ENCODE data around the gene CASP8. TPM values are rescaled to one million over a fixed set of nuclear protein-coding genes. Genes with fewer than 3 reads are reported as not detected.
A peak's percentile ranks its signal among the peaks of the same experiment; 100 is the strongest.

CASP8 gene
- total and polyA plus RNA-seq, 2 experiments from 2014 or later = 11.7 to 20.8 TPM

GRCh38 chr2:201254081-201254730 is 6.1 kb upstream of the CASP8 start:
- no peaks in the 10 kb centered on the region for H3K27me3 ChIP-seq (replicated peaks; ENCODE audit: insufficient read depth)
- peaks cover 2% of the 10 kb centered on the region; the same call in 1 of the 2 replicates for H3K4me1 ChIP-seq (ENCODE audit: insufficient read depth)
- TF ChIP-seq EZH2phosphoT487 (IDR thresholded peaks at IDR 0.05; ENCODE audit: insufficient read depth, low read depth) (no peak), EZH2 (IDR thresholded peaks at IDR 0.05; ENCODE audit: insufficient read depth, poor library complexity, severe bottlenecking) (no peak)
- peak; percentile 57 for DNase-seq
- no peak overlapping the region for H3K4me2 ChIP-seq (ENCODE audit: unreplicated experiment)
- H3K36me3 ChIP-seq (ENCODE audit: low read depth) = no peaks in the 10 kb centered on the region
- H3K79me2 ChIP-seq (ENCODE audit: insufficient read depth) = peaks cover 6% of the 10 kb centered on the region
- no peak overlapping the region for H3K9ac ChIP-seq
- no peak overlapping the region for H3K27ac ChIP-seq
- no peaks in the 10 kb centered on the region for H3K9me3 ChIP-seq (ENCODE audit: low read depth)
- no peaks in the 10 kb centered on the region for H3K9me2 ChIP-seq (ENCODE audit: insufficient read depth)
- in situ Hi-C loops (cut with MboI) = no loop called here
- H4K20me1 ChIP-seq (ENCODE audit: insufficient read depth) = no peaks in the 10 kb centered on the region
- WGBS, 2 experiments (ENCODE audit: low coverage in 1 of 2, low lambda C conversion rate in 2 of 2, missing lambda C conversion rate in 2 of 2) = 20 to 28% methylated on average over 5 of the region's 5 CpGs
- H3K4me3 ChIP-seq = no peak overlapping the region
- peaks cover 18% of the 10 kb centered on the region for H3F3A ChIP-seq (ENCODE audit: insufficient read depth)
- H2AFZ ChIP-seq = peak overlapping the region; percentile 62

- in situ Hi-C loops (cut with MboI) = no loop called here
- no peaks in the 10 kb centered on the region for H3K36me3 ChIP-seq (ENCODE audit: low read depth)
- H3K9me3 ChIP-seq (ENCODE audit: low read depth) = no peaks in the 10 kb centered on the region
- 97 to 100% methylated on average over 3 of the region's 3 CpGs for WGBS, 2 experiments (ENCODE audit: low coverage in 1 of 2, low lambda C conversion rate in 2 of 2, missing lambda C conversion rate in 2 of 2)
- TF ChIP-seq EZH2phosphoT487 (IDR thresholded peaks at IDR 0.05; ENCODE audit: insufficient read depth, low read depth) (no peak), EZH2 (IDR thresholded peaks at IDR 0.05; ENCODE audit: insufficient read depth, poor library complexity, severe bottlenecking) (no peak)
- H3K79me2 ChIP-seq (ENCODE audit: insufficient read depth) = peaks cover 19% of the 10 kb centered on the region
- H3K27me3 ChIP-seq (replicated peaks; ENCODE audit: insufficient read depth) = no peaks in the 10 kb centered on the region
- no peak for DNase-seq
- H4K20me1 ChIP-seq (ENCODE audit: insufficient read depth) = no peaks in the 10 kb centered on the region
- no peak overlapping the region for H3K4me3 ChIP-seq
- H3K4me1 ChIP-seq (ENCODE audit: insufficient read depth) = peaks cover 15% of the 10 kb centered on the region
- no peak overlapping the region for H3K9ac ChIP-seq
- H3K4me2 ChIP-seq (ENCODE audit: unreplicated experiment) = no peak overlapping the region
- H3K27ac ChIP-seq = no peak overlapping the region
- H3K9me2 ChIP-seq (ENCODE audit: insufficient read depth) = no peaks in the 10 kb centered on the region
- H3F3A ChIP-seq (ENCODE audit: insufficient read depth) = peaks cover 18% of the 10 kb centered on the region
- no peak overlapping the region for H2AFZ ChIP-seq
These were observed 4.8 kb upstream of the CASP8 start for GRCh38 chr2:201255408-201256033.

- no peak overlapping the region for H3K9ac ChIP-seq
- TF ChIP-seq EZH2phosphoT487 (IDR thresholded peaks at IDR 0.05; ENCODE audit: insufficient read depth, low read depth) (no peak), EZH2 (IDR thresholded peaks at IDR 0.05; ENCODE audit: insufficient read depth, poor library complexity, severe bottlenecking) (no peak)
- no peak overlapping the region for H3K4me3 ChIP-seq
- H3K9me2 ChIP-seq (ENCODE audit: insufficient read depth) = no peaks in the 10 kb centered on the region
- H3K4me1 ChIP-seq (ENCODE audit: insufficient read depth) = peaks cover 18% of the 10 kb centered on the region
- H3K27me3 ChIP-seq (replicated peaks; ENCODE audit: insufficient read depth) = no peaks in the 10 kb centered on the region
- H2AFZ ChIP-seq = no peak overlapping the region
- H3F3A ChIP-seq (ENCODE audit: insufficient read depth) = peaks cover 18% of the 10 kb centered on the region
- no peak overlapping the region for H3K27ac ChIP-seq
- peaks cover 25% of the 10 kb centered on the region for H3K79me2 ChIP-seq (ENCODE audit: insufficient read depth)
- H3K9me3 ChIP-seq (ENCODE audit: low read depth) = no peaks in the 10 kb centered on the region
- no peaks in the 10 kb centered on the region for H4K20me1 ChIP-seq (ENCODE audit: insufficient read depth)
- no peaks in the 10 kb centered on the region for H3K36me3 ChIP-seq (ENCODE audit: low read depth)
- in situ Hi-C loops (cut with MboI) = no loop called here
- DNase-seq = no peak
- H3K4me2 ChIP-seq (ENCODE audit: unreplicated experiment) = no peak overlapping the region
- WGBS, 2 experiments (ENCODE audit: low coverage in 1 of 2, low lambda C conversion rate in 2 of 2, missing lambda C conversion rate in 2 of 2) = 71 to 85% methylated on average over 3 of the region's 3 CpGs
These were observed 4.3 kb upstream of the CASP8 start for GRCh38 chr2:201256082-201256481.

GRCh38 chr2:201257381-201257955 is 2.9 kb upstream of the CASP8 start:
- Histone ChIP-seq H3K9me2 (ENCODE audit: insufficient read depth) (no peaks in the 10 kb centered on the region), H3K9ac (peak overlapping the region; percentile 94), H4K20me1 (ENCODE audit: insufficient read depth) (no peaks in the 10 kb centered on the region), H3K4me1 (ENCODE audit: insufficient read depth) (peaks cover 18% of the 10 kb centered on the region), H3K27ac (peak overlapping the region; percentile 97), H3F3A (ENCODE audit: insufficient read depth) (peaks cover 18% of the 10 kb centered on the region), H3K9me3 (ENCODE audit: low read depth) (no peaks in the 10 kb centered on the region), H3K36me3 (ENCODE audit: low read depth) (no peaks in the 10 kb centered on the region), H3K4me2 (ENCODE audit: unreplicated experiment) (peak overlapping the region; percentile 95), H3K79me2 (ENCODE audit: insufficient read depth) (peaks cover 39% of the 10 kb centered on the region), H2AFZ (peak overlapping the region; percentile 93), H3K4me3 (peak overlapping the region; percentile 92), H3K27me3 (replicated peaks; ENCODE audit: insufficient read depth) (no peaks in the 10 kb centered on the region)
- TF ChIP-seq EZH2phosphoT487 (IDR thresholded peaks at IDR 0.05; ENCODE audit: insufficient read depth, low read depth) (no peak), EZH2 (IDR thresholded peaks at IDR 0.05; ENCODE audit: insufficient read depth, poor library complexity, severe bottlenecking) (no peak)
- in situ Hi-C loops (cut with MboI) = no loop called here
- no peak for DNase-seq
- WGBS, 2 experiments (ENCODE audit: low coverage in 1 of 2, low lambda C conversion rate in 2 of 2, missing lambda C conversion rate in 2 of 2) = 16 to 18% methylated on average over 12 of the region's 12 CpGs

All from GM23248 (cell line).